GM12801 (cell line): ENCODE measurements around the gene DUSP10.

Experiments used
- TF ChIP-seq, protein P1 (sequence below): IDR thresholded peaks from one replicate; pipeline ENCODE4 v1.5.1; 2011; ENCODE audit warnings: control low read depth; ENCODE audit not compliant: insufficient read length; ENCODE audit errors: extremely low read depth

Gene DUSP10

DNA sequence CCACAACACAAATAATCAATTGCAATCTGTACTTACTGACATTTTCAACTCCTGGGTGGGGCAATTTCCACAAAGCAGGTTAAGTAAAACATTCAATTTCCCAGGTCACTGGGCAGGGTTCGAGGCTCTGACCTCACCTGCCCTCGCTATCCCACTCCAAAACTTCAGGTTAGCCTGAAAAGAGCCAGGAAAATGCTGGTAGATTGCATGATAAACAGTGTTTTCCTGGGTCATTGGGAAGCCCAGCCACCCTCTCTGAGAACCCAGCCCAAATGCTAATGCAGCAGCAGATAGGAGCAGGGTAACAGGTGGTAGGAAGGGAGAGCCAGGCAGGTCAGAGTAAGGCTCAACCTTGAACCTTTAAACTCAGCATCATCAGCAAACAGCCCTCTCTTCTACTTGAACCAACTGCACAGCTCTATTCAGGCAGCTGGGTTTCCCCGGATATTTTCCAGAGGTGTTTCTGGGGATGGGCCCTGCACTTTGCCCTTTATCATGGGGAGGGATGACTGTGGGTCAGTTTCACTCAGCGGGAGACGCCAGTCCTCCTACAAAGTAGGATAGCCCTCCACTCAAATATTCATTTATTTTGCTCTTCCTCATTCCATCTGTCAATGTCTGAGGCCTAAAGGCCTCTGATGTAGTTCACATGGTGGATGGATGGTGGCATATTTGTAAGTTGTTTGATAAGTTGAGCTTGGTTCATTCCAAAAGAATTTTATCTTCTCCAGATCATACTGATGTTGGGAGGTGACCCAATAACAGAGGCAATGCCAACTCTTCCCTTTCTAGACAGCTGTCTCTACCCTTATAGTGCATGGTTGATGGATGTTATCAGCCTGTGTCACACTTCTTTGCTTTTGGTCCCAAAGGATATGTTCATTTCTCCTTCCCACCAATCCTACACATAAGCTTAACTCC lies 65.7 kb downstream of the DUSP10 start:
- TF ChIP-seq, protein P1, sequence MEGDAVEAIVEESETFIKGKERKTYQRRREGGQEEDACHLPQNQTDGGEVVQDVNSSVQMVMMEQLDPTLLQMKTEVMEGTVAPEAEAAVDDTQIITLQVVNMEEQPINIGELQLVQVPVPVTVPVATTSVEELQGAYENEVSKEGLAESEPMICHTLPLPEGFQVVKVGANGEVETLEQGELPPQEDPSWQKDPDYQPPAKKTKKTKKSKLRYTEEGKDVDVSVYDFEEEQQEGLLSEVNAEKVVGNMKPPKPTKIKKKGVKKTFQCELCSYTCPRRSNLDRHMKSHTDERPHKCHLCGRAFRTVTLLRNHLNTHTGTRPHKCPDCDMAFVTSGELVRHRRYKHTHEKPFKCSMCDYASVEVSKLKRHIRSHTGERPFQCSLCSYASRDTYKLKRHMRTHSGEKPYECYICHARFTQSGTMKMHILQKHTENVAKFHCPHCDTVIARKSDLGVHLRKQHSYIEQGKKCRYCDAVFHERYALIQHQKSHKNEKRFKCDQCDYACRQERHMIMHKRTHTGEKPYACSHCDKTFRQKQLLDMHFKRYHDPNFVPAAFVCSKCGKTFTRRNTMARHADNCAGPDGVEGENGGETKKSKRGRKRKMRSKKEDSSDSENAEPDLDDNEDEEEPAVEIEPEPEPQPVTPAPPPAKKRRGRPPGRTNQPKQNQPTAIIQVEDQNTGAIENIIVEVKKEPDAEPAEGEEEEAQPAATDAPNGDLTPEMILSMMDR: no peak

DNA sequence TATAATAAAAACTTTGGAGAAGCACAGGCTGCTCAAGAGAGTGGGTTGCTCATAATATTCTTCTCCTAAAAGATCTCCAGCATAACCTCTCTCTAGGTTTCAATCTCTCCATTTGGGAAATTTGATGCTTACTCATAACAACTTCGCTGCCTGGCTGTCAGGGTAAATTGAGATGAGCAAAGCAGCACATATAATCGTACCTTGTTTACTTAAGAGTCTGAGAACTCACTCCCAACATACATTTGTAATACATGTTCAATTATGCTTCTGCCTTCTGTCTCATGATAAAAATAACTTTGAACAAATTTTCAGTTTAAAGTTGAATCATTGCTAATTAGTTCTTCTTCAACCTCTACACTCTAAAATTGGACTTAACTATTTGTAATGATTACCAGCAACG lies 68.9 kb downstream of the DUSP10 start:
- TF ChIP-seq, protein P1: no peak

DNA sequence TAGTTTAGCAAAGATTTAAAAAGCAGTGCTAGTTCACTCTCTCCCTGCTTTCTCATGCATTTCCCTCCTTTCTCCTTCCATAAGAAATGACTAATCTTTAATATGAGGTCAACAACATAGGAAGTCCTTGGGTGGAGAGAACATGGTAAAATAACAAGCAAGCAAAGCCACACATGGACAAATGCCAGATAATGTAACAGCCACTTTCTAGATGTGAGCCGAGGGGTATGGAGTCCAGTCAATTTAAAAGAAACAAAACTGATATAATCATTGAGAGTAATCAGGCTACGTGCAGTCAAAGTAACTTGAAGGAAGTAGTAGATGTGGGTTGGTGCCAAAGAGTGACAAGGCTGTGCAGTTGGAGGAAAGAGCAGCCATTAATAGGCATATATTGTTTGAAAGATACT lies 69.6 kb downstream of the DUSP10 start:
- TF ChIP-seq, protein P1: no peak

DNA sequence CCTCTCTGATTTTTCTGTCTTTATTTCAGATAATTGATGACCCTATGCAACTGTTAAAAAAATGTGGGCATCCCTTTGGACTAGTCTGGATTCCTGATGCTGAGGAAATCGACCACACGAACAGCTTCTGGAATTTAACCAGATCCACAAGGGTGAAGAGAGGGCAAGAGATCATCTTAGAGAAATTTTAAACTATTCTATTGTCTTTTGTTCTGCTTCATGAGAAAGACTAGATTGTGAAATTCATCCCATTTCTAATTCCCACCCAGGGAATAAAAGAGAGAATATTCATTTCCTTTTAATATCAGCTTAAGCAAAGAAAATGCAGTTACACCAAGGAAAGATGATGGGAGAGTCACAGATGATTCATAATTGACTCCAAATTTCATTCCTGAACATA lies 71.8 kb downstream of the DUSP10 start:
- TF ChIP-seq, protein P1: no peak

DNA sequence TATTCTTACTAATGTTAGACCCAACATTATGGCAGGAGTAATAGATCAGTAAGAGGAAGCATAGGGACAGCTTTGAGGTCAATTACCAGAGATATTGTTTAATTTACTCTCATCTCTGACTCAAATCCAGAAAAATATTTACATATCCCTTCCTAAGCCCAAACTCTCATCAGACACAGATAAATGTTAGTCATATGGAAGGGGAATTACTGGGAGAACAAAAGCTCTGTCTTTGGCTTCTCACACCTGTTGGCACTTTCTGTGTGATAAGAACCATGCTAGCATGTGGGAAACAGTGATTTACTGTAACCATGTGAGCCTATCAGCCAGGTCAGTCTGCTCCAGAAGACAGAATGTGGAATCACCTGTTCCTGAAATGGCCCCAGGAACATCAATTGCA lies 72.4 kb downstream of the DUSP10 start:
- TF ChIP-seq, protein P1: no peak

DNA sequence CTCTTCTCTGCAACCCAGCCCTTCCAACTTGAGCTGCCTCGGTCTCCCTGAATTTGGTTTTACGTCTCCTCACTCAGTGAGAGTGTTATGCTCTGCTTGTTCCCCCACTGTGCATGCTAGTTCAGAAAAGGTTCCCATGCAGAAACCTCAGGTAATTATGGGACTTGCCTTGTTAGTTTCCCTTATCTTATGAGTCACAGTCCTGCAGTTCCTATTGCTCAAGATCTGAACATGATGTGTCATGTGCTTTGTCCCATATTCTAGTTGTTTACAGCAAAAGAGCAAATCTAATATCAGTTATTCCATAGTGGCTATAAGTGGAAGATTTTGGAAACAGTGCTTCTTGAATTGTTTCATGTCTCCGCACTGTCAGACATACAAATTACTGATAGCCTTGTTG lies 74.4 kb downstream of the DUSP10 start:
- TF ChIP-seq, protein P1: no peak

DNA sequence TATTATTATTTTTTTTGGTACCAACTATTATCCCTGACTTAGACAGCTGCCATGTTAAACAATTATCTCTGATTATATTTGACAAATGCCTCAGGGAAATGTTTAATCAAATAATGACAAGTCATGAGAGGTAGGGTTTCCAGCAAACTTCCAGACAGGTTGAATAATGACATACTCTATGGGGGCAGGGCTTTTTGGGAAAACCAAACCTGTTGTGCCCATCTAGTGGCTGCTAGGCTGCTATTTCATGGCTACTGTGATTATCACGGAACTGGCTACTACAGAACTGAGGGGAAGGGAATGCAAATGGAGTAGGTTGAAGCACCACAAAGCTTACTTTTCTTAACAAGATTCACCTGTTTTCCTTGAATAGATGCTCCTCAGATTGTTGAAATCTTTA lies 77.6 kb downstream of the DUSP10 start:
- TF ChIP-seq, protein P1: no peak
